Dedifferentiated amniotic fluid mesenchymal stem cell (primary cell): ENCODE results near the gene RPL37.
"Not testable (repeated sequence)": the region's sequence is repeated elsewhere in the genome, so short reads cannot be mapped to it uniquely, and the experiment has no call there.

Source experiments
- DNase-seq: peaks from one replicate; pipeline ENCODE4 v3.0.0-alpha.2; 2016; ENCODE audit errors: extremely low spot score

Gene RPL37

GRCh38 chr5:40834849-40835787, at the start of gene RPL37:
RPL37 (minus strand) TSS chr5:40835222; CDS start chr5:40835185, 37 bp downstream.
- peak; percentile 98 for DNase-seq

- DNase-seq: not testable (repeated sequence)
These were observed 48.0 kb upstream of the RPL37 start for GRCh38 chr5:40883051-40883450.

- DNase-seq: no peak
These were observed 47.3 kb upstream of the RPL37 start for GRCh38 chr5:40882291-40882690.

DNA sequence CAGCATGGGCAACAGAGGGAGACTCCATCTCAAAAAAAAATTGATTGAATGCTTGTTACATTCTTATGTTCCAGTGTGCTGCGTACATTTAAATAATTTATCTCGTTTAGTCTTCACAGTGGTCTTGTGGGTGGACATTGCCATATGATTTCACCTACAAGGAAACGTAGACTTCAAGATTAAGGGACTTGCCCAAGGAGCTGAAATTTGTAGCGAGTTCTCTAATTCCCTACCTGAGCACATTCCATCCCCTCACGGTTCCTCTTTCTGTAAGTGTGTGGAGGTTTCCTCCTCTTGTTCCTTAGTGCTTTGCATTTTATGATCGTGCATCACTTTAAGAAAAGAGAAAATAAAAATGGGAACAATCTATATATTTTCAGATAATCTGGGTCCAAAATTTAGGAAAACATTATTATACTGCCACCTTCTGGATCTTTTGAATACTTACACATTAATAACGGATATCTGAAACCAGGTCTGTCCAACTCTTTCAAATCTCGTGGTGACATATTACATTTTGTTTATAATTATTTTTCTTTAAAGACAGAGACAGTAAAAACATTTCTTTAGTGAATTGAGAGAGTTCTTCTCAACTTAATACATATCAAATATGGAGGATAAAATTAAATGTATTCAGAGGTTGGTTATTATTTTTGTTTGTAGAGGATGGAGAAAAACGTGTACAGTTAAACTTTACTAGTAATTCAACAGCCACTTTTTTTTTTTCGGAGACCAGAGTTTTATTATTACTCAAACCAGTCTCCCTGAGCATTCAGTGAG, 44.3 kb upstream of the RPL37 start:
- DNase-seq: peak; percentile 61

- DNase-seq: no peak
These were observed 42.5 kb upstream of the RPL37 start for GRCh38 chr5:40877371-40877988.

DNA sequence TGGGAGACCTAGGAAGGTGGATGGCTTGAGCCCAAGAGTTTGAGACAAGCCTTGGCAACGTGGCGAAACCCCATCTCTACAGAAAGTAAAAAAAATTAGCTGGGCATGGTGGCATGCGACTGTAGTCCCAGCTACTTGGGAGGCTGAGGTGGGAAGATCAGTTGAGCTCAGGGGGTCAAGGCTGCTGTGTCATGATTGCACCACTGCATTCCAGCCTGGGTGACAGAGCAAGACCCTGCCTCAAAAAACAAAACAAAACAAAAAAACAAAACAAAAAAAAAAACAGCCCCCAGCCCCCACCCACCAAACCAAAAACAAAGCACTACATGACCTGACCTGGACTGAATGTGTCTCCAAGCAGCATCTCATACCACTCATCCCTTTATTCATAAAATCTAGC, 40.9 kb upstream of the RPL37 start:
- DNase-seq: no peak

DNA sequence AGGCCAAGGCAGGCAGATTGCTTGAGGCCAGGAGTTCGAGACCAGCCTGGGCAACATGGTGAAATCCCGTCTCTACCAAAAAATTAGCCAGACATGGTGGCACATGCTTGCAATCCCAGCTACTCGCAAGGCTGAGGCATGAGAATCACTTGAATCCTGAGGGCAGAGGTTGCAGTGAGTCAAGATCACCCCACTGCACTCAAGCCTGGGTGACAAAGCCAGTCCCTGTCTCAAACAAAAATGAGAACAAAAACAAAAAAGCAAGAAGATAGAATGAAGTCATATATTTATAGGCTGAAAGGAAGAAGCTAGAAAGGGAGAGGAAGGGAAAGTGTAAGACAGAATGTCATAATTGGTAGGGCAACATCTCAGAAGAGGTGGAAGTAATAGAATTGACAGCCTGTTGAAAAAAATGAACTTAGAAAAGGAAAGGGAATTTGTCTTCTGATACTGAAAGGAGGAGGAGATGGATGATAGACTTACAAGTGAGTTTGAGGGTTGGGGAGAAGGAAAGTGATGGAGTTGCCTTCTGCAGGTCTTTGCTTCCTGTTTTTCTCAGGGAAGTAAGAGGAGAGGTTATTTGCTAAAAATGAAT, 38.4 kb upstream of the RPL37 start:
- DNase-seq: no peak

DNA sequence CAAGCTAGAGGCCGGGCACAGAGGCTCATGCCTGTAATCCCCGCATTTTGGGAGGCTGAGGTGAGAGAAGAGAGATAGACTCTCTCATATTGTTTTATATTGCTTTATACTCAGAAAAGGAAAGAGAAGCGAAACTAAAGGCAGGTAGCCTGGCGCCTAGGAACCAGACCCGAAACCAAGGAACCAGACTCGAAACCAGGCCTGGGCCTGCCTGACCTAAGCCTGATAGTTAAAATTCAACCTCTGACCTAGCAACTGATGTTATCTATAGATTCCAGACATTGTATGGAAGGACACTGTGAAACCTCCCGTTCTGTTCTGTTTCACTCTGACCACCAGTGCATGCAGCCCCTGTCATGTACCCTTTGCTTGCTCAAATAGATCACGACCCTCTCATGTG, 37.2 kb upstream of the RPL37 start:
- DNase-seq: not testable (repeated sequence)

DNA sequence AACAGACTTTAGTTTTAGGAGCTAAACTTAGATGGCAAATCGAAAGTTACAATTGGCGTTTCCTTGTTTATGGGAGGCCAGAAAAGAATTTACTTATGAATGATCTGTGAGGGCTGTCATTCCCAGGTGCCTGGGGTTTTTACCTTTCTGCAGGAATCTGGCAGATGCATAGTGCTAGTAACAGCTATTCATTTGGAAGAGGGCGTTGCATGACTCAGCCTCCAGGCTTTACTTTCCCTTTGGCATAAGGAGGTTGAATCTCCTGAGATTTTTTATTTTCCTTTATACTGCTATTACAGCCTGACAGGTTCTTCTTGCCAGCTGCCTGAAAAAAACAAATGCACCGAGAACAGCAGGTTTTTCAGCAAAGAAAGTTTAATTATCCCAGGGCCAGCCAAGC, 36.2 kb upstream of the RPL37 start:
- DNase-seq: no peak

GRCh38 chr5:40869384-40869783, 34.4 kb upstream of the RPL37 start:
- DNase-seq: no peak

GRCh38 chr5:40866844-40867243, 31.8 kb upstream of the RPL37 start:
- DNase-seq: no peak

GRCh38 chr5:40865004-40865403, 30.0 kb upstream of the RPL37 start:
- not testable (repeated sequence) for DNase-seq

DNA sequence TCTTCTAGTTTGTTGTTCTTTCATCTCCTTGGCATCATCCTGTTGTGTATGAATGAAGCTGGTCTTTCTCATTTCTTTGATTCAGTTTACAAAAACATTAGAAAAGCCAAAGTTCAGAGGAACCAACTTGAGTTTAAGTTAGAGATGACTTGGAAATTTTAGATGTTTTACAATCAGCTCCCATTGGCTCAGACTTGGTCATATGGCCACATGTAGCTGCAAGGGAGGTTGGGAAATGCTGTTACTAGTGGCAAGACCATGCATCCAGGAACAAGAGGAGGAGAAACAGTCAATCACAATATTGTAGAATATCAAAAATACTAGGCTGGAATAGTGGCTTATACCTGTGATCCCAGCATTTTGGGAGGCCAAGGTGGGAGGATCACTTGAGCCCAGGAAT, 25.7 kb upstream of the RPL37 start:
- DNase-seq: no peak

- no peak for DNase-seq
These were observed 18.7 kb upstream of the RPL37 start for GRCh38 chr5:40853632-40854192.

DNA sequence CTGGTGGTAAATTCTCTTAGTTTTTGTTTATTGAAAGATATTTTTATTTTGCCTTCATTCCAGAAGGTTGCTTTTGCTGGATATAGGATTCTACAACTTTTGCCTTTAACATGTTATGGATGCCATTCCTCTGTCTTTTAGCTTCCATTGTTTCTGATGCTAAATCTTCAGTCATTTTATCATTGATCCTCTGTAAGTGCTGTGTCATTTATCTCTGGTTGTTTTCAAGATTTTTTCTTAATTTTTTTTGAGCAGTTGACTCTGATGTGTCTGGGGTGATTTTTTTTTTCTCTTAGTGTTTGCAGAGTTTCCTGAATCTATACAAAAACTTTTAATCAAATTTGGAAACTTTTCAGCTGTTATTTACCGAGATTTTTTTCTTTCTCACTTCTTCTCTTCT, 12.5 kb upstream of the RPL37 start:
- no peak for DNase-seq

- DNase-seq: no peak
These were observed 11.3 kb upstream of the RPL37 start for GRCh38 chr5:40846371-40846770.

DNA sequence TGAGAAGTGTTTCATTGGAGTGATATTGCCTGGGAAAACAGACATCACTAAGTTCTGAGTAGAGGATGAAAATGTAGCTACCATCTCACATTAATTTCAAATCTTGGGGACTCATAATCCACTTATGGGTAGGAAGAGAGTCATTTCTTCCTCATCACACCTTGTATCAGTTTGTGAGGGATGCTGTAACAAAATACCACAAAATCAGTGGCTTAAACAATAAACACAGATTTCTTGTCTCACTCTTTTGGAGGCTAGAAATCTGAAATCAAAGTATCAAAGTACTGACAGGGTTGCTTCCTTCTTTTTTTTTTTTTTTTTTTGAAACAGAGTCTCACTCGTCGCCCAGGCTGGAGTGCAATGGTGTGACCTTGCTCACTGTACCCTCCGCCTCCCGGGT, 9.5 kb upstream of the RPL37 start:
- DNase-seq: no peak

DNA sequence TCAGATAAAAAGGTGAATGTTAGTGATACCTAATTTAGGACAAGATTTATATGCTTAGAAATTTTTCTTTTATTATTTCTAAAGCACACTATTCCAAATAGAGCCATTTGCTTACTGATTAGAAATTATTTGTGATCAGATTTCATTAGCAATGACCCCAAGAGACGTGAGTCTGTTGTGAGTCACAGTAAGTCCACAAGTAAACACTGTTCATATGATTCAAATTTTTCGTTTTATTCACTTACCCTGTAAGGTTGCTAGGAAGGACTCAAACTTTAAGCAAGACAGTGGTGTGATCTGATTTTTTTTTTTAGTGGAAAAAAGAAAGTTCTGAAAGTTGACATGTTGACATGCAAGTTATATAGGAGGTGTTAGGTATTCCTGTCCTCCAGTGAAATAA, 7.3 kb upstream of the RPL37 start:
- no peak for DNase-seq

DNA sequence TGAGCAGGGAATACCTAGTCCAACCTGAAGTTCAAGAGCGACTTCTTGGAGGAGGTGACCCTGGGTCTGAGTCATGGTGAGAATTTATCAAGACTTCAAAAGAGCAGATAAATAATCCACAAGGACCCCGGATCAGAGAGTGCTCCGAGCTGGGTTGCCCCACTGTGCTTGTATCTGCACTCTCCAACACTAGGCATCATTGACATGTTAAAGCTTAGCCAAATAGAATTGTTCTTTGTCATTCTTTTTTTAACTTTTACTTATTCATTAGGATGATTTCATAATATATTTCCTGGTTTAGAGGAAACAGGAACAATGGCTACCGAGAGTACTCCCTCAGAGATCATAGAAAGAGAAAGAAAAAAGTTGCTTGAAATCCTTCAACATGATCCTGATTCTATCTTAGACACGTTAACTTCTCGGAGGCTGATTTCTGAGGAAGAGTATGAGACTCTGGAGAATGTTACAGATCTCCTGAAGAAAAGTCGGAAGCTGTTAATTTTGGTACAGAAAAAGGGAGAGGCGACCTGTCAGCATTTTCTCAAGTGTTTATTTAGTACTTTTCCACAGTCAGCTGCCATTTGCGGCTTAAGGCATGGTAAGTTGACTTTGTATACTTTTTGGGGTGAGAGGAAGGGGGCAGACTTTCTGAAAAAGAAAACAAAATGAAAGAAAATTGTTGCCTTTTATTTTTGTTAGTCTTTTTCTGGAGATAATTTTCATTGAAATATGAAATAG, 6.2 kb upstream of the RPL37 start, which contains the start of gene CARD6:
Gene CARD6 (plus strand): TSS at position 300 of the 738 bp plus-strand sequence. CDS start 16 bp downstream, at position 316.
- no peak for DNase-seq

GRCh38 chr5:40838086-40838485, 3.1 kb upstream of the RPL37 start:
- DNase-seq: no peak

DNA sequence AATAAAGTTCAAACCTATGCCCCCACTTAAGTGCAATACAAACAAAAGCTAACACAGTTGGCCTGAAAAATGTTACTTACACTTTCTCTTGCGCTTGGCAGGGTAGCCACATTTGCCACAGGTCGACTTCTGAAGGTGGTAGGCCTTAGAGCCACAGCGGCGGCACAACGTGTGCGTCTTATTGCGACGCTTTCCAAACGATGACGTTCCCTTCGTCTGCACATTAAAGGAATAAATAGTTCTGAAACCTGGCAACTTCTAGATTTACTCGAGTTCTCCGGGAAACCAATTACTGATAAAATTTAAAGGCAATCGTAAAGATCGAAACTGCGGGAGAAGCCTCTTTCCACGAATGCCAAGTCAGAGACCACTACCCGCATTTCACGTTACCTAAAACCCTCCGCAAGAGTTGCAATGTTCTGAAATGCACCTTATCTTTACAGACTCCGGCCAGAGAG, 602 bp downstream of the RPL37 start:
- DNase-seq: peak; percentile 21
